Large intestine (tissue), 3 donors: Measurements from ENCODE around the gene POTEM. TPM values are rescaled to one million over a fixed set of nuclear protein-coding genes. Genes with fewer than 3 reads are reported as not detected.
"Not testable (repeated sequence)": the region's sequence is repeated elsewhere in the genome, so short reads cannot be mapped to it uniquely, and the experiment has no call there.

ENCODE experiments used
- DNase-seq, 2 donors: peaks; one replicate each; pipeline versions ENCODE4 v3.0.0 to v3.0.0-alpha.2; 2013
- H3K27ac ChIP-seq: one replicate; pipeline ENCODE4 v1.5.1; 2013; ENCODE audit warnings: low read length
- H3K27me3 ChIP-seq: 2 replicates; pipeline ENCODE4 v1.6.1; 2013; ENCODE audit warnings: low read length; ENCODE audit not compliant: control insufficient read depth, insufficient read depth
- H3K36me3 ChIP-seq: 2 replicates; pipeline ENCODE4 v1.6.1; 2013; ENCODE audit warnings: low read length; ENCODE audit not compliant: control insufficient read depth, insufficient read depth
- H3K4me1 ChIP-seq: one replicate; pipeline ENCODE4 v1.6.1; 2013; ENCODE audit warnings: low read length; ENCODE audit not compliant: control insufficient read depth, insufficient read depth
- H3K4me3 ChIP-seq: one replicate; pipeline ENCODE4 v1.5.1; 2013; ENCODE audit warnings: low read length
- H3K9me3 ChIP-seq: one replicate; pipeline ENCODE4 v1.6.1; 2013; ENCODE audit warnings: mild to moderate bottlenecking, low read depth, low read length, moderate library complexity; ENCODE audit not compliant: control insufficient read depth
- WGBS: methylation state at CpG from one replicate; pipeline ENCODE4 v1.1.5; 2013; ENCODE audit warnings: low lambda C conversion rate; ENCODE audit not compliant: insufficient coverage; 5-methylcytosine and 5-hydroxymethylcytosine counted together
- polyA plus RNA-seq: library from polyadenylated mRNA; unstranded; fragments of 120-200 nt; gene quantifications from one replicate; pipeline ENCODE4 v1.2.1, GENCODE V29; 2013

Gene POTEM
- polyA plus RNA-seq, 1 donor = not detected

- not testable (repeated sequence) for DNase-seq, H3K27me3 ChIP-seq, H3K27ac ChIP-seq, H3K36me3 ChIP-seq, H3K4me1 ChIP-seq, H3K4me3 ChIP-seq, H3K9me3 ChIP-seq
- no CpG with 5 or more reads among the region's 6 CpGs for WGBS
These were observed 4.0 kb upstream of the POTEM start for GRCh38 chr14:18963276-18963675.

GRCh38 chr14:18964878-18965277 lies 2.4 kb upstream of the POTEM start:
- not testable (repeated sequence) for H3K4me3 ChIP-seq, H3K27ac ChIP-seq, H3K9me3 ChIP-seq, H3K36me3 ChIP-seq, H3K4me1 ChIP-seq, DNase-seq, H3K27me3 ChIP-seq
- no CpG with 5 or more reads among the region's 5 CpGs for WGBS

GRCh38 chr14:19002566-19002965 lies 35.3 kb downstream of the POTEM start:
- WGBS = 100% methylated on average over 1 of the region's 3 CpGs
- not testable (repeated sequence) for DNase-seq, H3K4me3 ChIP-seq, H3K27me3 ChIP-seq, H3K4me1 ChIP-seq, H3K9me3 ChIP-seq, H3K27ac ChIP-seq, H3K36me3 ChIP-seq

GRCh38 chr14:19006490-19006889 lies 39.3 kb downstream of the POTEM start:
- not testable (repeated sequence) for H3K4me3 ChIP-seq, H3K4me1 ChIP-seq, H3K27me3 ChIP-seq, H3K27ac ChIP-seq, H3K36me3 ChIP-seq, H3K9me3 ChIP-seq, DNase-seq
- WGBS = no CpG with 5 or more reads among the region's 9 CpGs

- not testable (repeated sequence) for DNase-seq, H3K27ac ChIP-seq, H3K36me3 ChIP-seq, H3K4me3 ChIP-seq, H3K27me3 ChIP-seq, H3K4me1 ChIP-seq, H3K9me3 ChIP-seq
- WGBS = no CpG with 5 or more reads among the region's 6 CpGs
These were observed 40.4 kb downstream of the POTEM start for GRCh38 chr14:19007678-19008077.

- WGBS = no CpG with 5 or more reads among the region's 10 CpGs
- not testable (repeated sequence) for DNase-seq, H3K4me3 ChIP-seq
These were observed 43.8 kb downstream of the POTEM start for GRCh38 chr14:19011029-19011428.

GRCh38 chr14:19011703-19012102 lies 44.5 kb downstream of the POTEM start:
- H3K36me3 ChIP-seq, H3K27ac ChIP-seq, H3K4me3 ChIP-seq, H3K9me3 ChIP-seq, DNase-seq, H3K27me3 ChIP-seq, H3K4me1 ChIP-seq: not testable (repeated sequence)
- WGBS = no CpG with 5 or more reads among the region's 5 CpGs

More at GRCh38 chr14:19011029-19011428, 43.8 kb downstream of the POTEM start:
- not testable (repeated sequence) for H3K9me3 ChIP-seq, H3K27ac ChIP-seq, H3K4me1 ChIP-seq, H3K27me3 ChIP-seq, H3K36me3 ChIP-seq

GRCh38 chr14:19015185-19015584 lies 48.0 kb downstream of the POTEM start:
- no CpG with 5 or more reads among the region's 3 CpGs for WGBS
- not testable (repeated sequence) for H3K36me3 ChIP-seq, H3K4me3 ChIP-seq, H3K27ac ChIP-seq, H3K27me3 ChIP-seq, DNase-seq, H3K4me1 ChIP-seq, H3K9me3 ChIP-seq

GRCh38 chr14:19025080-19025589 lies 57.9 kb downstream of the POTEM start:
- H3K27ac ChIP-seq, H3K4me3 ChIP-seq, H3K27me3 ChIP-seq, H3K36me3 ChIP-seq, H3K4me1 ChIP-seq, H3K9me3 ChIP-seq, DNase-seq: not testable (repeated sequence)
- WGBS = no CpG with 5 or more reads among the region's 15 CpGs

GRCh38 chr14:19026649-19027351 lies 59.6 kb downstream of the POTEM start:
- no CpG with 5 or more reads among the region's 35 CpGs for WGBS
- not testable (repeated sequence) for DNase-seq, H3K27me3 ChIP-seq, H3K4me3 ChIP-seq, H3K36me3 ChIP-seq, H3K4me1 ChIP-seq, H3K9me3 ChIP-seq, H3K27ac ChIP-seq

- H3K9me3 ChIP-seq, H3K4me1 ChIP-seq, H3K27me3 ChIP-seq, H3K36me3 ChIP-seq, H3K27ac ChIP-seq, H3K4me3 ChIP-seq, DNase-seq: not testable (repeated sequence)
- no CpG with 5 or more reads among the region's 16 CpGs for WGBS
These were observed 60.7 kb downstream of the POTEM start for GRCh38 chr14:19027895-19028294.
